PC-3 (cell line): ENCODE results near the gene THRB. TPM values are rescaled to one million over a fixed set of nuclear protein-coding genes. Genes with fewer than 3 reads are reported as not detected.

ENCODE experiments used
- ATAC-seq: fragments of 200-7000 bp; cut with Tn5 transposase; 2 replicates; pipeline ENCODE4 v1.9.1; 2020; ENCODE audit warnings: mild to moderate bottlenecking, moderate library complexity
- BruUV-seq: library from RNA; stranded (reverse); fragments of 400-500 nt; replicated peaks from 2 replicates; lab custom pipeline; 2021; lab: Mats Ljungman, UMichigan
- CTCF ChIA-PET: fragments of 300-600 bp; sonication (Branson Sonifier 250); formaldehyde crosslinking; loops from one replicate; lab custom pipeline; 2022; ENCODE audit warnings: antibody characterized with exemption; lab: Charles Lee
- POLR2A ChIA-PET: fragments of 300-600 bp; sonication (Branson Sonifier 250); formaldehyde crosslinking; loops from one replicate; lab custom pipeline; 2022; ENCODE audit warnings: antibody characterized with exemption; ENCODE audit not compliant: unreplicated experiment; lab: Charles Lee
- DNase-seq: peaks from one replicate; pipeline ENCODE4 v3.0.0-alpha.2; 2015
- H2AFZ ChIP-seq: fragments of 300-600 bp; sonication (generic); 2 replicates; pipeline ENCODE4 v1.6.0; 2016; ENCODE audit warnings: antibody characterized with exemption, low read length
- H3F3A ChIP-seq: fragments of 300-600 bp; sonication (generic); one replicate; pipeline ENCODE4 v1.6.0; 2017; ENCODE audit warnings: antibody characterized with exemption, low read length, control low read depth, mild to moderate bottlenecking; ENCODE audit not compliant: unreplicated experiment
- H3K27ac ChIP-seq: fragments of 300-600 bp; sonication (generic); 2 replicates; pipeline ENCODE4 v1.5.1; 2016; ENCODE audit warnings: mild to moderate bottlenecking, low read length
- H3K27me3 ChIP-seq: fragments of 300-600 bp; sonication (generic); 2 replicates; pipeline ENCODE4 v1.6.1; 2016; ENCODE audit warnings: low read length, mixed read lengths
- H3K36me3 ChIP-seq: fragments of 300-600 bp; sonication (generic); 2 replicates; pipeline ENCODE4 v1.6.1; 2016; ENCODE audit warnings: low read depth, mixed run types, low read length, mixed read lengths
- H3K4me1 ChIP-seq: fragments of 300-600 bp; sonication (generic); 2 replicates; pipeline ENCODE4 v1.5.1; 2016; ENCODE audit warnings: low read length; ENCODE audit not compliant: insufficient read depth
- H3K4me2 ChIP-seq: fragments of 300-600 bp; sonication (generic); 2 replicates; pipeline ENCODE4 v1.6.0; 2016; ENCODE audit warnings: low read length
- H3K4me3 ChIP-seq: fragments of 300-600 bp; sonication (generic); 2 replicates; pipeline ENCODE4 v1.5.1; 2016; ENCODE audit warnings: mild to moderate bottlenecking, low read length, mixed read lengths
- H3K79me2 ChIP-seq: fragments of 300-600 bp; sonication (generic); 2 replicates; pipeline ENCODE4 v1.6.1; 2017; ENCODE audit warnings: low read length, mixed read lengths
- H3K9ac ChIP-seq: fragments of 300-600 bp; sonication (generic); 2 replicates; pipeline ENCODE4 v1.6.0; 2016; ENCODE audit warnings: mild to moderate bottlenecking, low read length
- H3K9me2 ChIP-seq: fragments of 300-600 bp; sonication (generic); replicated peaks from 2 replicates; pipeline ENCODE4 v1.6.1; 2016; ENCODE audit warnings: mixed run types, low read length, mixed read lengths
- H3K9me3 ChIP-seq: fragments of 300-600 bp; sonication (generic); 2 replicates; pipeline ENCODE4 v1.6.1; 2016; ENCODE audit warnings: low read length, mixed read lengths
- H4K20me1 ChIP-seq: fragments of 300-600 bp; sonication (generic); 2 replicates; pipeline ENCODE4 v1.6.1; 2016; ENCODE audit warnings: low read length, mixed read lengths
- CTCF ChIP-seq: fragments of 300-600 bp; sonication (generic); conservative IDR thresholded peaks from 2 replicates; pipeline ENCODE4 v1.5.1; 2017; ENCODE audit warnings: antibody characterized with exemption, low read depth, mild to moderate bottlenecking, low read length
- EZH2 ChIP-seq: fragments of 300-600 bp; sonication (generic); IDR thresholded peaks from one replicate; pipeline ENCODE4 v1.6.1; 2017; ENCODE audit warnings: antibody characterized with exemption, mild to moderate bottlenecking, low read length; ENCODE audit not compliant: unreplicated experiment
- EZH2phosphoT487 ChIP-seq: fragments of 300-600 bp; sonication (generic); IDR thresholded peaks from 2 replicates; pipeline ENCODE4 v1.6.1; 2018; ENCODE audit warnings: mild to moderate bottlenecking, antibody characterized with exemption, low read length, borderline replicate concordance
- intact Hi-C: fragments of 100-400 bp; cut with micrococcal nuclease; formaldehyde crosslinking; loops from 2 replicates; pipeline ENCODE4 v1.9.0; 2023
- total RNA-seq: library from RNA; depleted of rRNA; stranded (reverse); fragments of >200 nt; gene quantifications from 2 replicates; pipeline ENCODE4 v1.2.3, GENCODE V29; 2014

THRB gene
- total RNA-seq, 1 experiment from 2014 or later = 9.7 TPM

- Histone ChIP-seq H3F3A (no peaks in the 10 kb centered on the region), H3K9me2 (no peaks in the 10 kb centered on the region), H3K4me1 (peaks cover 32% of the 10 kb centered on the region), H3K4me2 (peak overlapping the region; percentile 73), H3K4me3 (peak overlapping the region; percentile 5; the same call in 1 of the 2 replicates), H3K9me3 (no peaks in the 10 kb centered on the region), H3K27me3 (no peaks in the 10 kb centered on the region), H4K20me1 (no peaks in the 10 kb centered on the region), H3K79me2 (no peaks in the 10 kb centered on the region), H3K27ac (peak overlapping the region; percentile 88), H2AFZ (no peak overlapping the region), H3K9ac (peak overlapping the region; percentile 62), H3K36me3 (no peaks in the 10 kb centered on the region)
- ChIA-PET POLR2A (interaction anchor here (0.6 kb wide), 2 partner anchors 202 to 204 kb away, joined by 3 to 4 read pairs; no protein-coding TSS in a partner anchor), CTCF (interaction anchor here (0.6 kb wide), 2 partner anchors 223 to 410 kb away, joined by 3 to 4 read pairs; no protein-coding TSS in a partner anchor)
- ATAC-seq = peak; percentile 63
- TF ChIP-seq EZH2phosphoT487 = no peak
- no peak for TF ChIP-seq EZH2
- no peak for TF ChIP-seq CTCF
- DNase-seq = peak; percentile 87
- intact Hi-C loops = loop anchor here (1.0 to 5.0 kb wide), 7 partner anchors 50 to 410 kb away; partner anchors contain the start of gene THRB
- BruUV-seq = no TSS peak
Observed at GRCh38 chr3:24272875-24273274, 221.8 kb downstream of the THRB start.

GRCh38 chr3:24272408-24272807, 222.2 kb downstream of the THRB start:
- H3K9ac ChIP-seq = peak overlapping the region; percentile 52
- no peaks in the 10 kb centered on the region for H3K79me2 ChIP-seq
- intact Hi-C loops = loop anchor here (2.0 to 5.0 kb wide), 5 partner anchors 50 to 410 kb away; no protein-coding TSS in a partner anchor
- H3K27ac ChIP-seq = peak overlapping the region; percentile 88
- no peaks in the 10 kb centered on the region for H3K9me2 ChIP-seq
- peak; percentile 33 for DNase-seq
- no peak for ATAC-seq
- ChIA-PET CTCF (interaction anchor here (0.6 kb wide), 1 partner anchor 224 kb away, joined by 3 read pairs; no protein-coding TSS in a partner anchor), POLR2A (interaction anchor here (0.6 kb wide), 2 partner anchors 202 to 203 kb away, joined by 3 to 4 read pairs; no protein-coding TSS in a partner anchor)
- H3K9me3 ChIP-seq = no peaks in the 10 kb centered on the region
- H2AFZ ChIP-seq = no peak overlapping the region
- no peaks in the 10 kb centered on the region for H3F3A ChIP-seq
- no TSS peak for BruUV-seq
- no peaks in the 10 kb centered on the region for H3K36me3 ChIP-seq
- TF ChIP-seq CTCF (no peak), EZH2 (no peak), EZH2phosphoT487 (no peak)
- no peaks in the 10 kb centered on the region for H3K27me3 ChIP-seq
- no peak overlapping the region for H3K4me3 ChIP-seq
- H3K4me1 ChIP-seq = peaks cover 32% of the 10 kb centered on the region
- H4K20me1 ChIP-seq = no peaks in the 10 kb centered on the region
- H3K4me2 ChIP-seq = peak overlapping the region; percentile 73

- H3K4me3 ChIP-seq = no peak overlapping the region
- no peak overlapping the region for H3K4me2 ChIP-seq
- TF ChIP-seq CTCF (no peak), EZH2phosphoT487 (no peak), EZH2 (no peak)
- H2AFZ ChIP-seq = no peak overlapping the region
- no peaks in the 10 kb centered on the region for H3K9me3 ChIP-seq
- no peaks in the 10 kb centered on the region for H3K36me3 ChIP-seq
- H3K9me2 ChIP-seq = no peaks in the 10 kb centered on the region
- peaks cover 32% of the 10 kb centered on the region for H3K4me1 ChIP-seq
- H3F3A ChIP-seq = no peaks in the 10 kb centered on the region
- POLR2A ChIA-PET = no interaction called here
- H3K27ac ChIP-seq = no peak overlapping the region
- H3K79me2 ChIP-seq = no peaks in the 10 kb centered on the region
- ATAC-seq (no peak), DNase-seq (no peak)
- intact Hi-C loops = loop anchor here (5.0 kb wide), 1 partner anchor 326 kb away; no protein-coding TSS in a partner anchor
- H4K20me1 ChIP-seq = no peaks in the 10 kb centered on the region
- no peak overlapping the region for H3K9ac ChIP-seq
- no TSS peak for BruUV-seq
- H3K27me3 ChIP-seq = no peaks in the 10 kb centered on the region
- CTCF ChIA-PET = no interaction called here
Observed at GRCh38 chr3:24271228-24271627, 223.4 kb downstream of the THRB start.
